HCT116 (cell line): ENCODE data around the gene DLEU7. TPM values are rescaled to one million over a fixed set of nuclear protein-coding genes. Genes with fewer than 3 reads are reported as not detected.

Source experiments
- ATAC-seq: fragments of 200-7000 bp; cut with Tn5 transposase; 2 replicates; pipeline ENCODE4 v1.9.1; 2020; ENCODE audit warnings: mild to moderate bottlenecking, moderate library complexity
- BruUV-seq: library from RNA; stranded (reverse); fragments of 400-500 nt; replicated peaks from 2 replicates; lab custom pipeline; 2021; lab: Mats Ljungman, UMichigan
- CTCF ChIA-PET: fragments of 300-600 bp; sonication (Branson Sonifier 250); formaldehyde crosslinking; loops from one replicate; lab custom pipeline; 2021; ENCODE audit warnings: antibody characterized with exemption; lab: Charles Lee
- POLR2A ChIA-PET: fragments of 300-600, 350-600 bp; sonication (Branson Sonifier 250); formaldehyde crosslinking; loops from one replicate; lab custom pipeline; 2021; ENCODE audit warnings: antibody characterized with exemption; lab: Charles Lee
- RAD21 ChIA-PET, 2 experiments: fragments of 300-600 bp; sonication (Branson Sonifier 250); formaldehyde crosslinking; loops; one replicate each; lab custom pipeline; 2023; ENCODE audit warnings: low total read pairs in 2 of 2; ENCODE audit not compliant: uncharacterized antibody in 2 of 2, unreplicated experiment in 2 of 2, low non-redundant PET in 1 of 2; lab: Charles Lee
- DNase-seq: peaks from one replicate; pipeline ENCODE4 v3.0.0-alpha.2; 2010; ENCODE audit warnings: low read depth, low spot score
- H2AFZ ChIP-seq: fragments of 200-600 bp; shearing (Covaris generic), sonication (generic); 2 replicates; pipeline ENCODE4 v1.6.1; 2017; ENCODE audit warnings: low read depth, mixed run types, mixed read lengths, antibody characterized with exemption, low read length; ENCODE audit not compliant: poor library complexity, severe bottlenecking
- H3K27ac ChIP-seq: 2 replicates; pipeline ENCODE4 v1.5.1; 2012; ENCODE audit warnings: low read depth, low read length
- H3K27me3 ChIP-seq: fragments of 200-600 bp; sonication (generic); 2 replicates; pipeline ENCODE4 v1.6.1; 2016; ENCODE audit warnings: mixed run types, low read length, mixed read lengths; ENCODE audit not compliant: insufficient read depth
- H3K36me3 ChIP-seq, 2 experiments: fragments of 200-500 bp in 1 of 2; fragments of 200-600 bp in 1 of 2; sonication (Bioruptor generic) in 1 of 2; sonication (generic) in 1 of 2; 2 replicates each; pipeline versions ENCODE4 v1.5.1 to v1.6.1; 2014 to 2016; ENCODE audit warnings: low read length in 2 of 2, inconsistent platforms in 1 of 2, mixed read lengths in 1 of 2, mixed run types in 1 of 2; ENCODE audit not compliant: insufficient read depth in 2 of 2, control insufficient read depth in 1 of 2
- H3K4me1 ChIP-seq, 2 experiments: fragments of 200-600 bp in 1 of 2; sonication (generic) in 1 of 2; 2 replicates each; pipeline versions ENCODE4 v1.5.1 to v1.6.1; 2012 to 2017; ENCODE audit warnings: low read length in 2 of 2, inconsistent platforms in 1 of 2, mild to moderate bottlenecking in 1 of 2, mixed read lengths in 1 of 2, mixed run types in 1 of 2, moderate library complexity in 1 of 2; ENCODE audit not compliant: insufficient read depth in 2 of 2, control insufficient read depth in 1 of 2
- H3K4me2 ChIP-seq: fragments of 200-600 bp; sonication (generic); 2 replicates; pipeline ENCODE4 v1.6.1; 2017; ENCODE audit warnings: mixed run types, low read length, mixed read lengths
- H3K4me3 ChIP-seq, 2 experiments: fragments of 200-600 bp in 1 of 2; sonication (generic) in 1 of 2; replicated peaks in 1 of 2; 2 replicates each; pipeline ENCODE4 v1.5.1; 2011 to 2016; ENCODE audit warnings: low read length in 2 of 2, control low read depth in 1 of 2, low read depth in 1 of 2, mild to moderate bottlenecking in 1 of 2, mixed read lengths in 1 of 2, mixed run types in 1 of 2
- H3K79me2 ChIP-seq: fragments of 200-600 bp; sonication (generic); 2 replicates; pipeline ENCODE4 v1.6.1; 2017; ENCODE audit warnings: mild to moderate bottlenecking, mixed run types, low read length, moderate library complexity, mixed read lengths; ENCODE audit not compliant: insufficient read depth
- H3K9ac ChIP-seq: fragments of 200-600 bp; sonication (generic); 2 replicates; pipeline ENCODE4 v1.6.1; 2016; ENCODE audit warnings: low read length, mixed read lengths
- H3K9me2 ChIP-seq: fragments of 200-600 bp; sonication (generic), shearing (Covaris generic); 2 replicates; pipeline ENCODE4 v1.6.1; 2017; ENCODE audit warnings: mixed run types, mild to moderate bottlenecking, moderate library complexity; ENCODE audit not compliant: insufficient read depth
- H3K9me3 ChIP-seq, 2 experiments: fragments of 200-500 bp in 1 of 2; fragments of 200-600 bp in 1 of 2; sonication (Bioruptor generic) in 1 of 2; sonication (generic) in 1 of 2; 2 replicates each; pipeline ENCODE4 v1.6.1; 2014 to 2017; ENCODE audit warnings: low read length in 2 of 2, mixed read lengths in 2 of 2, inconsistent platforms in 1 of 2, low read depth in 1 of 2, mild to moderate bottlenecking in 1 of 2, mixed run types in 1 of 2, moderate library complexity in 1 of 2; ENCODE audit not compliant: control insufficient read depth in 1 of 2, insufficient read depth in 1 of 2
- H4K20me1 ChIP-seq: fragments of 200-600 bp; sonication (generic), shearing (Covaris generic); 2 replicates; pipeline ENCODE4 v1.6.1; 2017; ENCODE audit warnings: mixed run types, mild to moderate bottlenecking, moderate library complexity; ENCODE audit not compliant: insufficient read depth
- CEBPB ChIP-seq: IDR thresholded peaks from 2 replicates; pipeline ENCODE4 v1.6.1; 2012; ENCODE audit warnings: low read depth
- EGR1 ChIP-seq: IDR thresholded peaks from 2 replicates; pipeline ENCODE4 v1.6.1; 2012; ENCODE audit warnings: low read depth
- ELF1 ChIP-seq: IDR thresholded peaks from 2 replicates; pipeline ENCODE4 v1.6.1; 2012; ENCODE audit warnings: low read depth, borderline replicate concordance
- EZH2 ChIP-seq: fragments of 200-600 bp; sonication (generic); IDR thresholded peaks from 2 replicates; pipeline ENCODE4 v1.6.1; 2017; ENCODE audit warnings: antibody characterized with exemption, mixed run types
- FOSL1 ChIP-seq: IDR thresholded peaks from 2 replicates; pipeline ENCODE4 v1.6.1; 2012; ENCODE audit warnings: low read depth
- JUND ChIP-seq: IDR thresholded peaks from 2 replicates; pipeline ENCODE4 v1.6.1; 2012
- POLR2A ChIP-seq: IDR thresholded peaks from 2 replicates; pipeline ENCODE4 v1.7.0; 2011; ENCODE audit warnings: borderline replicate concordance; ENCODE audit not compliant: insufficient read depth, insufficient read length; ENCODE audit errors: extremely low read depth
- POLR2AphosphoS5 ChIP-seq: IDR thresholded peaks from 2 replicates; pipeline ENCODE4 v1.6.1; 2011; ENCODE audit warnings: mild to moderate bottlenecking, low read depth, low read length, moderate library complexity
- RAD21 ChIP-seq: IDR thresholded peaks from 2 replicates; pipeline ENCODE4 v1.6.1; 2012; ENCODE audit warnings: low read depth, mild to moderate bottlenecking
- SIN3A ChIP-seq: IDR thresholded peaks from 2 replicates; pipeline ENCODE4 v1.6.1; 2012; ENCODE audit warnings: low read depth
- SP1 ChIP-seq: IDR thresholded peaks from 2 replicates; pipeline ENCODE4 v1.6.1; 2012; ENCODE audit warnings: low read depth
- YY1 ChIP-seq: IDR thresholded peaks from 2 replicates; pipeline ENCODE4 v1.6.1; 2011; ENCODE audit warnings: low read length, low read depth, moderate library complexity, mild to moderate bottlenecking; ENCODE audit not compliant: insufficient replicate concordance; ENCODE audit errors: extremely low read depth
- ZFX ChIP-seq: fragments of 450-650 bp; IDR thresholded peaks from 2 replicates; pipeline ENCODE4 v1.6.1; 2017
- intact Hi-C: fragments of 100-400 bp; cut with micrococcal nuclease; formaldehyde crosslinking; loops from 2 replicates; pipeline ENCODE4 v1.10.0; 2022
- total RNA-seq: library from RNA; stranded (reverse); gene quantifications from one replicate; pipeline ENCODE4 v1.2.1, GENCODE V29; 2021; ENCODE audit not compliant: unreplicated experiment
- TF ChIP-seq, protein P1 (sequence below): IDR thresholded peaks from 2 replicates; pipeline ENCODE4 v1.6.1; 2012; ENCODE audit warnings: low read depth
- TF ChIP-seq, protein P2 (sequence below), 3 experiments: fragments of 200-600 bp in 1 of 3; sonication (generic) in 1 of 3; IDR thresholded peaks in 2 of 3; conservative IDR thresholded peaks in 1 of 3; 2 replicates each; pipeline ENCODE4 v1.5.1; 2012 to 2017; ENCODE audit warnings: low read depth in 2 of 3, low read length in 2 of 3, antibody characterized with exemption in 1 of 3, borderline replicate concordance in 1 of 3, control low read depth in 1 of 3, mild to moderate bottlenecking in 1 of 3, mixed read lengths in 1 of 3, mixed run types in 1 of 3, moderate library complexity in 1 of 3; ENCODE audit not compliant: insufficient read depth in 1 of 3
- TF ChIP-seq, protein P3 (sequence below): IDR thresholded peaks from 2 replicates; pipeline ENCODE4 v1.6.1; 2012

DLEU7 gene
- total RNA-seq, 1 experiment from 2014 or later, result not detected

DNA sequence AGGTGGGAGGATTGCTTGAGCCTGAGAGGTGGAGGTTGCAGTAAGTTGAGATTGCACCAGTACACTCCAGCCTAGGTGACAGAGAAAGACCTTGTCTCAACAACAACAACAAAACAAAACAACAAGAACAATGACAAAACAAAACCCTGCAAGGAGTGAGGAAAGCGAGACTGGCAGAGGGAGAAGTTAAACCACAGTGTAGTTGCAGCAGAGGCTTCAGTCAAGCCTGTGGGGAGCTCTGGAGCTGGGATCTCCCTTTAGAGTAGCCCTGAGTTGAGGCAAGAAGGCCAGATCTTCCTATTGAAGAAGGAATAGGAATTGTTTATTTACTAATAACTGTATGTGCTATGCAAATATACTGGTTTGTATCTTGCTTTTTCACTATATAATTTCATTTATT is 40.8 kb upstream of the DLEU7 start:
- Histone ChIP-seq H2AFZ (no peak overlapping the region), H4K20me1 (no peaks in the 10 kb centered on the region), H3K36me3 (no peaks in the 10 kb centered on the region), H3K4me2 (no peak overlapping the region), H3K4me1 (no peaks in the 10 kb centered on the region), H3K4me3 (no peak overlapping the region), H3K9ac (no peak overlapping the region), H3K9me3 (no peaks in the 10 kb centered on the region), H3K27me3 (no peaks in the 10 kb centered on the region), H3K9me2 (no peaks in the 10 kb centered on the region), H3K27ac (no peak overlapping the region), H3K79me2 (no peaks in the 10 kb centered on the region)
- ChIA-PET RAD21 (no interaction called here), POLR2A (no interaction called here), CTCF (no interaction called here)
- ATAC-seq, result no peak
- no peak for DNase-seq
- no TSS peak for BruUV-seq
- TF ChIP-seq, protein P1, sequence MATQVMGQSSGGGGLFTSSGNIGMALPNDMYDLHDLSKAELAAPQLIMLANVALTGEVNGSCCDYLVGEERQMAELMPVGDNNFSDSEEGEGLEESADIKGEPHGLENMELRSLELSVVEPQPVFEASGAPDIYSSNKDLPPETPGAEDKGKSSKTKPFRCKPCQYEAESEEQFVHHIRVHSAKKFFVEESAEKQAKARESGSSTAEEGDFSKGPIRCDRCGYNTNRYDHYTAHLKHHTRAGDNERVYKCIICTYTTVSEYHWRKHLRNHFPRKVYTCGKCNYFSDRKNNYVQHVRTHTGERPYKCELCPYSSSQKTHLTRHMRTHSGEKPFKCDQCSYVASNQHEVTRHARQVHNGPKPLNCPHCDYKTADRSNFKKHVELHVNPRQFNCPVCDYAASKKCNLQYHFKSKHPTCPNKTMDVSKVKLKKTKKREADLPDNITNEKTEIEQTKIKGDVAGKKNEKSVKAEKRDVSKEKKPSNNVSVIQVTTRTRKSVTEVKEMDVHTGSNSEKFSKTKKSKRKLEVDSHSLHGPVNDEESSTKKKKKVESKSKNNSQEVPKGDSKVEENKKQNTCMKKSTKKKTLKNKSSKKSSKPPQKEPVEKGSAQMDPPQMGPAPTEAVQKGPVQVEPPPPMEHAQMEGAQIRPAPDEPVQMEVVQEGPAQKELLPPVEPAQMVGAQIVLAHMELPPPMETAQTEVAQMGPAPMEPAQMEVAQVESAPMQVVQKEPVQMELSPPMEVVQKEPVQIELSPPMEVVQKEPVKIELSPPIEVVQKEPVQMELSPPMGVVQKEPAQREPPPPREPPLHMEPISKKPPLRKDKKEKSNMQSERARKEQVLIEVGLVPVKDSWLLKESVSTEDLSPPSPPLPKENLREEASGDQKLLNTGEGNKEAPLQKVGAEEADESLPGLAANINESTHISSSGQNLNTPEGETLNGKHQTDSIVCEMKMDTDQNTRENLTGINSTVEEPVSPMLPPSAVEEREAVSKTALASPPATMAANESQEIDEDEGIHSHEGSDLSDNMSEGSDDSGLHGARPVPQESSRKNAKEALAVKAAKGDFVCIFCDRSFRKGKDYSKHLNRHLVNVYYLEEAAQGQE, result no peak
- TF ChIP-seq RAD21 (no peak), SIN3A (no peak), ELF1 (no peak), FOSL1 (no peak), EGR1 (no peak), SP1 (no peak), YY1 (no peak), JUND (no peak), POLR2A (no peak), POLR2AphosphoS5 (no peak), CEBPB (no peak), ZFX (no peak), EZH2 (no peak)
- TF ChIP-seq, protein P2, sequence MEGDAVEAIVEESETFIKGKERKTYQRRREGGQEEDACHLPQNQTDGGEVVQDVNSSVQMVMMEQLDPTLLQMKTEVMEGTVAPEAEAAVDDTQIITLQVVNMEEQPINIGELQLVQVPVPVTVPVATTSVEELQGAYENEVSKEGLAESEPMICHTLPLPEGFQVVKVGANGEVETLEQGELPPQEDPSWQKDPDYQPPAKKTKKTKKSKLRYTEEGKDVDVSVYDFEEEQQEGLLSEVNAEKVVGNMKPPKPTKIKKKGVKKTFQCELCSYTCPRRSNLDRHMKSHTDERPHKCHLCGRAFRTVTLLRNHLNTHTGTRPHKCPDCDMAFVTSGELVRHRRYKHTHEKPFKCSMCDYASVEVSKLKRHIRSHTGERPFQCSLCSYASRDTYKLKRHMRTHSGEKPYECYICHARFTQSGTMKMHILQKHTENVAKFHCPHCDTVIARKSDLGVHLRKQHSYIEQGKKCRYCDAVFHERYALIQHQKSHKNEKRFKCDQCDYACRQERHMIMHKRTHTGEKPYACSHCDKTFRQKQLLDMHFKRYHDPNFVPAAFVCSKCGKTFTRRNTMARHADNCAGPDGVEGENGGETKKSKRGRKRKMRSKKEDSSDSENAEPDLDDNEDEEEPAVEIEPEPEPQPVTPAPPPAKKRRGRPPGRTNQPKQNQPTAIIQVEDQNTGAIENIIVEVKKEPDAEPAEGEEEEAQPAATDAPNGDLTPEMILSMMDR (IDR thresholded peaks at IDR 0.05 in 2 of 3, conservative IDR thresholded peaks at IDR 0.05 in 1 of 3; ENCODE audit: borderline replicate concordance in 1 of 3, insufficient read depth in 1 of 3, low read depth in 2 of 3, low read length in 2 of 3), result no peak
- TF ChIP-seq, protein P3, sequence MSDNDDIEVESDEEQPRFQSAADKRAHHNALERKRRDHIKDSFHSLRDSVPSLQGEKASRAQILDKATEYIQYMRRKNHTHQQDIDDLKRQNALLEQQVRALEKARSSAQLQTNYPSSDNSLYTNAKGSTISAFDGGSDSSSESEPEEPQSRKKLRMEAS, result no peak
- intact Hi-C loops, result no loop called here
